GM20000 (cell line): ENCODE measurements around the gene RNF135.

ENCODE experiments used
- DNase-seq: peaks from one replicate; pipeline ENCODE4 v3.0.0; 2012; ENCODE audit warnings: low spot score
- CTCF ChIP-seq: IDR thresholded peaks from 2 replicates; pipeline ENCODE4 v1.5.1; 2012; ENCODE audit warnings: mild to moderate bottlenecking, control low read depth; ENCODE audit errors: extremely low read depth, missing control alignments

Gene RNF135

GRCh38 chr17:30981531-30982519, 11.0 kb downstream of the RNF135 start:
- no peak for TF ChIP-seq CTCF
- DNase-seq, result no peak

- TF ChIP-seq CTCF, result no peak
- DNase-seq, result no peak
These were observed 12.0 kb downstream of the RNF135 start for GRCh38 chr17:30982855-30983254.

GRCh38 chr17:30990458-30990857, 19.6 kb downstream of the RNF135 start:
- no peak for TF ChIP-seq CTCF
- DNase-seq, result no peak

GRCh38 chr17:30992551-30992950, 21.7 kb downstream of the RNF135 start:
- DNase-seq, result no peak
- no peak for TF ChIP-seq CTCF

GRCh38 chr17:30995347-30995746, 24.5 kb downstream of the RNF135 start:
- TF ChIP-seq CTCF, result no peak
- no peak for DNase-seq

GRCh38 chr17:30996486-30996885, 25.6 kb downstream of the RNF135 start:
- no peak for TF ChIP-seq CTCF
- no peak for DNase-seq

- no peak for DNase-seq
- no peak for TF ChIP-seq CTCF
These were observed 26.4 kb downstream of the RNF135 start for GRCh38 chr17:30997270-30997669.
